PC-3 (cell line): ENCODE data around the gene ZNF423. TPM values are rescaled to one million over a fixed set of nuclear protein-coding genes. Genes with fewer than 3 reads are reported as not detected.
A peak's percentile ranks its signal among the peaks of the same experiment; 100 is the strongest.

Experiments
- ATAC-seq: fragments of 200-7000 bp; cut with Tn5 transposase; 2 replicates; pipeline ENCODE4 v1.9.1; 2020; ENCODE audit warnings: mild to moderate bottlenecking, moderate library complexity
- BruUV-seq: library from RNA; stranded (reverse); fragments of 400-500 nt; replicated peaks from 2 replicates; lab custom pipeline; 2021; lab: Mats Ljungman, UMichigan
- CTCF ChIA-PET: fragments of 300-600 bp; sonication (Branson Sonifier 250); formaldehyde crosslinking; loops from one replicate; lab custom pipeline; 2022; ENCODE audit warnings: antibody characterized with exemption; lab: Charles Lee
- POLR2A ChIA-PET: fragments of 300-600 bp; sonication (Branson Sonifier 250); formaldehyde crosslinking; loops from one replicate; lab custom pipeline; 2022; ENCODE audit warnings: antibody characterized with exemption; ENCODE audit not compliant: unreplicated experiment; lab: Charles Lee
- DNase-seq: peaks from one replicate; pipeline ENCODE4 v3.0.0-alpha.2; 2015
- H2AFZ ChIP-seq: fragments of 300-600 bp; sonication (generic); 2 replicates; pipeline ENCODE4 v1.6.0; 2016; ENCODE audit warnings: antibody characterized with exemption, low read length
- H3F3A ChIP-seq: fragments of 300-600 bp; sonication (generic); one replicate; pipeline ENCODE4 v1.6.0; 2017; ENCODE audit warnings: antibody characterized with exemption, low read length, control low read depth, mild to moderate bottlenecking; ENCODE audit not compliant: unreplicated experiment
- H3K27ac ChIP-seq: fragments of 300-600 bp; sonication (generic); 2 replicates; pipeline ENCODE4 v1.5.1; 2016; ENCODE audit warnings: mild to moderate bottlenecking, low read length
- H3K27me3 ChIP-seq: fragments of 300-600 bp; sonication (generic); 2 replicates; pipeline ENCODE4 v1.6.1; 2016; ENCODE audit warnings: low read length, mixed read lengths
- H3K36me3 ChIP-seq: fragments of 300-600 bp; sonication (generic); 2 replicates; pipeline ENCODE4 v1.6.1; 2016; ENCODE audit warnings: low read depth, mixed run types, low read length, mixed read lengths
- H3K4me1 ChIP-seq: fragments of 300-600 bp; sonication (generic); 2 replicates; pipeline ENCODE4 v1.5.1; 2016; ENCODE audit warnings: low read length; ENCODE audit not compliant: insufficient read depth
- H3K4me2 ChIP-seq: fragments of 300-600 bp; sonication (generic); 2 replicates; pipeline ENCODE4 v1.6.0; 2016; ENCODE audit warnings: low read length
- H3K4me3 ChIP-seq: fragments of 300-600 bp; sonication (generic); 2 replicates; pipeline ENCODE4 v1.5.1; 2016; ENCODE audit warnings: mild to moderate bottlenecking, low read length, mixed read lengths
- H3K79me2 ChIP-seq: fragments of 300-600 bp; sonication (generic); 2 replicates; pipeline ENCODE4 v1.6.1; 2017; ENCODE audit warnings: low read length, mixed read lengths
- H3K9ac ChIP-seq: fragments of 300-600 bp; sonication (generic); 2 replicates; pipeline ENCODE4 v1.6.0; 2016; ENCODE audit warnings: mild to moderate bottlenecking, low read length
- H3K9me2 ChIP-seq: fragments of 300-600 bp; sonication (generic); replicated peaks from 2 replicates; pipeline ENCODE4 v1.6.1; 2016; ENCODE audit warnings: mixed run types, low read length, mixed read lengths
- H3K9me3 ChIP-seq: fragments of 300-600 bp; sonication (generic); 2 replicates; pipeline ENCODE4 v1.6.1; 2016; ENCODE audit warnings: low read length, mixed read lengths
- H4K20me1 ChIP-seq: fragments of 300-600 bp; sonication (generic); 2 replicates; pipeline ENCODE4 v1.6.1; 2016; ENCODE audit warnings: low read length, mixed read lengths
- EZH2 ChIP-seq: fragments of 300-600 bp; sonication (generic); IDR thresholded peaks from one replicate; pipeline ENCODE4 v1.6.1; 2017; ENCODE audit warnings: antibody characterized with exemption, mild to moderate bottlenecking, low read length; ENCODE audit not compliant: unreplicated experiment
- EZH2phosphoT487 ChIP-seq: fragments of 300-600 bp; sonication (generic); IDR thresholded peaks from 2 replicates; pipeline ENCODE4 v1.6.1; 2018; ENCODE audit warnings: mild to moderate bottlenecking, antibody characterized with exemption, low read length, borderline replicate concordance
- intact Hi-C: fragments of 100-400 bp; cut with micrococcal nuclease; formaldehyde crosslinking; loops from 2 replicates; pipeline ENCODE4 v1.9.0; 2023
- total RNA-seq: library from RNA; depleted of rRNA; stranded (reverse); fragments of >200 nt; gene quantifications from 2 replicates; pipeline ENCODE4 v1.2.3, GENCODE V29; 2014
- TF ChIP-seq, protein P1 (sequence below): fragments of 300-600 bp; sonication (generic); conservative IDR thresholded peaks from 2 replicates; pipeline ENCODE4 v1.5.1; 2017; ENCODE audit warnings: antibody characterized with exemption, low read depth, mild to moderate bottlenecking, low read length

ZNF423 gene
- total RNA-seq, 1 experiment from 2014 or later, result not detected

DNA sequence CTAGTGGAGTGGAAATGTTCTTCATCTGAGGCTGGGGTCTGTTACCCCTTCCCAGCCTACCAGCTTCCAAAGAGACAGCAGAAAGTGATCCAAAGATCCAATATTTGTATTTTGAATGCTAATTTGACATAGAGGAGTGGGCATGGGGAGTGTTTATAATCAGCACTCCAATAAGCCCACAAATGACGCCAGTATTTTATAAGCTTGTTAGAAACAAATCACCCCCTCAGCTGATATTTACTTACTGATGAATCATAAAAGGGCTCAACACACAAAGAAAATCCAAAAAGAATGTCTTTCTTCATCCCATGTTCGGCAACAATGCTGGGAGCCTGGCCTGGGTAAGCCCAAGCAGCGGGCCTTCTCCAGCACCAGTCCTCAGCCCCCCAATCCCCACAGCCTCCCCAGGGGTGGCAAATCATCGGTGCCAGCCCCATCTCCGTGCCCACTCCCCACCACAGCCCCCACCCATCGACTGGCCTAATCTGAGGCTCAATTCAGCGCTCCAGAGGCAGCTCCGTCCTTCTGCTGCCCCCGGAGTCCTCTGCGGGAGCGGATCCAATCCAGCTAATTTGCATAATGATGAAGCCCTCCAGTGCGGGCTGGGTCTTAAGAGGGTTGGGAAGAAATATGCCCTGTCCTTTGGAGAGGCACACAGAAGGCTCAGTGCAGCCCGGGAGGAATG lies 312.8 kb downstream of the ZNF423 start:
- ChIA-PET POLR2A (no interaction called here), CTCF (no interaction called here)
- Histone ChIP-seq H3K27me3 (peaks cover 12% of the 10 kb centered on the region; the same call in 1 of the 2 replicates), H3K79me2 (no peaks in the 10 kb centered on the region), H3K4me1 (no peaks in the 10 kb centered on the region), H3F3A (no peaks in the 10 kb centered on the region), H4K20me1 (no peaks in the 10 kb centered on the region), H3K9me3 (no peaks in the 10 kb centered on the region), H3K9ac (no peak overlapping the region), H3K27ac (no peak overlapping the region), H3K9me2 (no peaks in the 10 kb centered on the region), H3K4me3 (no peak overlapping the region), H2AFZ (no peak overlapping the region), H3K36me3 (no peaks in the 10 kb centered on the region), H3K4me2 (no peak overlapping the region)
- intact Hi-C loops, result no loop called here
- no peak for TF ChIP-seq EZH2phosphoT487
- TF ChIP-seq, protein P1, sequence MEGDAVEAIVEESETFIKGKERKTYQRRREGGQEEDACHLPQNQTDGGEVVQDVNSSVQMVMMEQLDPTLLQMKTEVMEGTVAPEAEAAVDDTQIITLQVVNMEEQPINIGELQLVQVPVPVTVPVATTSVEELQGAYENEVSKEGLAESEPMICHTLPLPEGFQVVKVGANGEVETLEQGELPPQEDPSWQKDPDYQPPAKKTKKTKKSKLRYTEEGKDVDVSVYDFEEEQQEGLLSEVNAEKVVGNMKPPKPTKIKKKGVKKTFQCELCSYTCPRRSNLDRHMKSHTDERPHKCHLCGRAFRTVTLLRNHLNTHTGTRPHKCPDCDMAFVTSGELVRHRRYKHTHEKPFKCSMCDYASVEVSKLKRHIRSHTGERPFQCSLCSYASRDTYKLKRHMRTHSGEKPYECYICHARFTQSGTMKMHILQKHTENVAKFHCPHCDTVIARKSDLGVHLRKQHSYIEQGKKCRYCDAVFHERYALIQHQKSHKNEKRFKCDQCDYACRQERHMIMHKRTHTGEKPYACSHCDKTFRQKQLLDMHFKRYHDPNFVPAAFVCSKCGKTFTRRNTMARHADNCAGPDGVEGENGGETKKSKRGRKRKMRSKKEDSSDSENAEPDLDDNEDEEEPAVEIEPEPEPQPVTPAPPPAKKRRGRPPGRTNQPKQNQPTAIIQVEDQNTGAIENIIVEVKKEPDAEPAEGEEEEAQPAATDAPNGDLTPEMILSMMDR, result no peak
- TF ChIP-seq EZH2, result no peak
- DNase-seq (peak; percentile 18), ATAC-seq (no peak)
- no TSS peak for BruUV-seq

- Histone ChIP-seq H2AFZ (no peak overlapping the region), H3K27ac (no peak overlapping the region), H3K27me3 (peaks cover 7% of the 10 kb centered on the region; the same call in 1 of the 2 replicates), H3F3A (no peaks in the 10 kb centered on the region), H3K4me3 (no peak overlapping the region), H3K4me1 (no peaks in the 10 kb centered on the region), H3K9ac (no peak overlapping the region), H3K9me2 (no peaks in the 10 kb centered on the region), H4K20me1 (no peaks in the 10 kb centered on the region), H3K36me3 (no peaks in the 10 kb centered on the region), H3K9me3 (no peaks in the 10 kb centered on the region), H3K4me2 (no peak overlapping the region), H3K79me2 (no peaks in the 10 kb centered on the region)
- no TSS peak for BruUV-seq
- intact Hi-C loops, result no loop called here
- TF ChIP-seq, protein P1, result no peak
- no peak for TF ChIP-seq EZH2phosphoT487
- no peak for TF ChIP-seq EZH2
- CTCF ChIA-PET, result no interaction called here
- POLR2A ChIA-PET, result no interaction called here
- ATAC-seq (no peak), DNase-seq (no peak)
Measured at GRCh38 chr16:49542391-49542891, 313.5 kb downstream of the ZNF423 start.

DNA sequence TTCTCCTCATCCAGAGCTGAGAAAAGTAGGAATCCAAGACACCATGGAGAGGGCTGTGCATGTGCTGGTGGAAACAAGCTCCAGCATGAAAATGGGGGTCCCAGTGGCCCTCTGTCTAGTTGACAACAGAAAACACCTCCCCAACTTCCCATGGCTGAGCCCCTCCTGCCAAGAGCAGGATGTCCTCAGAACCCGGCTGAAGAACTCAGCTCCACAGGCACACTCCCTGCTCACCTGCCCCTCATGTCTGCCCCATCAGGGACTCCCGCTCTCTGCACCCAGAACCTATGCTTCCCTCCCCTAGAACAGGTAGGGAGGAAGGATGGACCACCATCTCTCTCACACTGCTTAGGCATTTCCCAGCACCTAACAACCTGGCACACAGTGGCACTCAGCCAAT lies 315.1 kb downstream of the ZNF423 start:
- H2AFZ ChIP-seq, result no peak overlapping the region
- H3K27me3 ChIP-seq, result no peaks in the 10 kb centered on the region
- intact Hi-C loops, result no loop called here
- no peaks in the 10 kb centered on the region for H3K9me2 ChIP-seq
- no peaks in the 10 kb centered on the region for H3K36me3 ChIP-seq
- DNase-seq (no peak), ATAC-seq (no peak)
- H3K27ac ChIP-seq, result no peak overlapping the region
- no peaks in the 10 kb centered on the region for H4K20me1 ChIP-seq
- no peak overlapping the region for H3K4me3 ChIP-seq
- no peak overlapping the region for H3K9ac ChIP-seq
- TF ChIP-seq, protein P1, result no peak
- TF ChIP-seq EZH2phosphoT487 (no peak), EZH2 (no peak)
- BruUV-seq, result no TSS peak
- CTCF ChIA-PET, result no interaction called here
- H3K79me2 ChIP-seq, result no peaks in the 10 kb centered on the region
- no peaks in the 10 kb centered on the region for H3K4me1 ChIP-seq
- H3F3A ChIP-seq, result no peaks in the 10 kb centered on the region
- POLR2A ChIA-PET, result no interaction called here
- H3K4me2 ChIP-seq, result no peak overlapping the region
- no peaks in the 10 kb centered on the region for H3K9me3 ChIP-seq
